Uterus (tissue), 4 donors: ENCODE data around the gene DOK6. TPM values are rescaled to one million over a fixed set of nuclear protein-coding genes. Genes with fewer than 3 reads are reported as not detected.
"Not testable (repeated sequence)": the region's sequence is repeated elsewhere in the genome, so short reads cannot be mapped to it uniquely, and the experiment has no call there.

ENCODE experiments used
- DNase-seq, 2 donors: peaks; one replicate each; pipeline ENCODE4 v3.0.0-alpha.2; 2019 to 2020
- H3K27ac ChIP-seq, 2 donors: fragments of 200-600 bp; sonication (generic); 1 replicate in 1 of 2; 2 replicates in 1 of 2; pipeline ENCODE4 v1.5.1; 2016 to 2018
- H3K27me3 ChIP-seq, 2 donors: fragments of 200-600 bp; sonication (generic); one replicate each; pipeline ENCODE4 v1.5.1; 2018 to 2019; ENCODE audit warnings: control low read depth in 1 of 2
- H3K36me3 ChIP-seq, 2 donors: fragments of 200-600 bp; sonication (generic); one replicate each; pipeline ENCODE4 v1.5.1; 2019; ENCODE audit warnings: control low read depth in 1 of 2
- H3K4me1 ChIP-seq, 2 donors: fragments of 200-600 bp; sonication (generic); one replicate each; pipeline ENCODE4 v1.5.1; 2018 to 2019; ENCODE audit warnings: control low read depth in 1 of 2
- H3K4me3 ChIP-seq, 2 donors: fragments of 200-600 bp; sonication (generic); 1 replicate in 1 of 2; 2 replicates in 1 of 2; pipeline ENCODE4 v1.5.1; 2018 to 2019; ENCODE audit warnings: mild to moderate bottlenecking in 1 of 2
- H3K9me3 ChIP-seq, 2 donors: fragments of 200-600 bp; sonication (generic); one replicate each; pipeline ENCODE4 v1.5.1; 2019; ENCODE audit warnings: control low read depth in 1 of 2
- CTCF ChIP-seq, 4 experiments: fragments of 200-600 bp in 2 of 4; fragments of 450-650 bp in 2 of 4; sonication (generic) in 2 of 4; IDR thresholded peaks; one replicate each; pipeline ENCODE4 v1.5.1; 2016 to 2019; ENCODE audit warnings: antibody characterized with exemption in 4 of 4, mild to moderate bottlenecking in 2 of 4, moderate library complexity in 1 of 4
- POLR2A ChIP-seq, 2 donors: fragments of 450-650 bp; IDR thresholded peaks; one replicate each; pipeline ENCODE4 v1.6.1; 2016; ENCODE audit warnings: antibody characterized with exemption in 2 of 2, mild to moderate bottlenecking in 1 of 2, moderate library complexity in 1 of 2
- intact Hi-C: fragments of 100-400 bp; cut with DNase I; formaldehyde crosslinking; loops from one replicate; pipeline ENCODE4 v1.15.1; 2023; ENCODE audit warnings: low total_unique reads
- total RNA-seq, 4 donors: library from RNA; depleted of rRNA in 3 of 4; stranded (reverse); fragments of >200 nt in 3 of 4; gene quantifications; one replicate each; pipeline versions ENCODE4 v1.1.0 to v1.2.4, GENCODE V29; 2014 to 2023
- donor health status: DM: yes; HTN: yes; CAD: no.

The DOK6 gene
- total RNA-seq, 4 donors from 2014 or later: 0.26 to 9.5 (median 1.4) TPM

GRCh38 chr18:69659142-69659651 is 258.5 kb downstream of the DOK6 start:
- Histone ChIP-seq H3K27me3 (no peaks in the 10 kb centered on the region), H3K4me3 (no peak overlapping the region), H3K4me1 (no peaks in the 10 kb centered on the region), H3K9me3 (no peaks in the 10 kb centered on the region), H3K36me3 (no peaks in the 10 kb centered on the region), H3K27ac (no peak overlapping the region)
- TF ChIP-seq CTCF (IDR thresholded peaks at IDR 0.05) (no peak), POLR2A (IDR thresholded peaks at IDR 0.05) (no peak)
- no peak for DNase-seq
- intact Hi-C loops: no loop called here

- H3K4me1 ChIP-seq, H3K36me3 ChIP-seq, H3K27ac ChIP-seq, H3K9me3 ChIP-seq, H3K27me3 ChIP-seq, H3K4me3 ChIP-seq, intact Hi-C loops, DNase-seq: not testable (repeated sequence)
These were observed 261.4 kb downstream of the DOK6 start for GRCh38 chr18:69662090-69662489.

GRCh38 chr18:69664399-69664798 is 263.7 kb downstream of the DOK6 start:
- no peak for DNase-seq
- no peaks in the 10 kb centered on the region for H3K9me3 ChIP-seq
- no peaks in the 10 kb centered on the region for H3K27me3 ChIP-seq
- intact Hi-C loops: no loop called here
- H3K4me1 ChIP-seq: no peaks in the 10 kb centered on the region
- TF ChIP-seq CTCF (IDR thresholded peaks at IDR 0.05): no peak
- no peak for TF ChIP-seq POLR2A (IDR thresholded peaks at IDR 0.05)
- H3K4me3 ChIP-seq: no peak overlapping the region
- no peaks in the 10 kb centered on the region for H3K36me3 ChIP-seq
- no peak overlapping the region for H3K27ac ChIP-seq

- DNase-seq: no peak
- intact Hi-C loops: no loop called here
- Histone ChIP-seq H3K4me1 (no peaks in the 10 kb centered on the region), H3K27ac (no peak overlapping the region), H3K4me3 (no peak overlapping the region), H3K27me3 (no peaks in the 10 kb centered on the region), H3K36me3 (no peaks in the 10 kb centered on the region), H3K9me3 (no peaks in the 10 kb centered on the region)
- TF ChIP-seq CTCF (IDR thresholded peaks at IDR 0.05) (no peak), POLR2A (IDR thresholded peaks at IDR 0.05) (no peak)
These were observed 273.7 kb downstream of the DOK6 start for GRCh38 chr18:69674292-69674877.

- H3K27ac ChIP-seq: no peak overlapping the region
- intact Hi-C loops: no loop called here
- TF ChIP-seq POLR2A (IDR thresholded peaks at IDR 0.05): no peak
- no peak for TF ChIP-seq CTCF (IDR thresholded peaks at IDR 0.05)
- H3K4me1 ChIP-seq: no peaks in the 10 kb centered on the region
- no peaks in the 10 kb centered on the region for H3K9me3 ChIP-seq
- H3K36me3 ChIP-seq: no peaks in the 10 kb centered on the region
- no peaks in the 10 kb centered on the region for H3K27me3 ChIP-seq
- DNase-seq: no peak
- H3K4me3 ChIP-seq: no peak overlapping the region
These were observed 274.3 kb downstream of the DOK6 start for GRCh38 chr18:69674966-69675365.

GRCh38 chr18:69677595-69677994 is 276.9 kb downstream of the DOK6 start:
- no peak for DNase-seq
- intact Hi-C loops: no loop called here
- no peak overlapping the region for H3K27ac ChIP-seq
- no peaks in the 10 kb centered on the region for H3K36me3 ChIP-seq
- TF ChIP-seq CTCF (IDR thresholded peaks at IDR 0.05): no peak
- TF ChIP-seq POLR2A (IDR thresholded peaks at IDR 0.05): no peak
- no peaks in the 10 kb centered on the region for H3K27me3 ChIP-seq
- no peaks in the 10 kb centered on the region for H3K9me3 ChIP-seq
- no peak overlapping the region for H3K4me3 ChIP-seq
- no peaks in the 10 kb centered on the region for H3K4me1 ChIP-seq
